ENCODE data around the gene FGF4.

DNA sequence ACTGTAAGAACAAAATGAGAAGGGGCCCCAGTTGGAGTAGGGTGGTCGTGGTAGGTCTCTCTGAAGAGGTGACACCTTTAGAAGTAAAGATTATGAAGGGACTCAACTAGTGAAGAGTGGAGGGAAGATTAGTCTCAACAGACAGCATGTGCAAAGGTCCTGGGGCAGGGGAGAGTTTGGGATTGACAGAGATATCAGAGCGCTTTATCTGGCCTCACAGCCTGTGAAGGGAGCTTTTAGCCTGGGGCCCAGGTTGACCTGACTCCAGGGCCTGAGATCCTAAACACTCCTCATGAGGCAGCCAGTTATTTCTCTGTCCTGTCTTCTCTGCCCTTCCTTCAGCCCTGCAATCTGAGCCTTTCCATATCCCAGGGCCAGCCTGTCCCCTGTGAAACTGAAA is 27.9 kb upstream of the FGF4 start:
- TF ChIP-seq, protein P1, sequence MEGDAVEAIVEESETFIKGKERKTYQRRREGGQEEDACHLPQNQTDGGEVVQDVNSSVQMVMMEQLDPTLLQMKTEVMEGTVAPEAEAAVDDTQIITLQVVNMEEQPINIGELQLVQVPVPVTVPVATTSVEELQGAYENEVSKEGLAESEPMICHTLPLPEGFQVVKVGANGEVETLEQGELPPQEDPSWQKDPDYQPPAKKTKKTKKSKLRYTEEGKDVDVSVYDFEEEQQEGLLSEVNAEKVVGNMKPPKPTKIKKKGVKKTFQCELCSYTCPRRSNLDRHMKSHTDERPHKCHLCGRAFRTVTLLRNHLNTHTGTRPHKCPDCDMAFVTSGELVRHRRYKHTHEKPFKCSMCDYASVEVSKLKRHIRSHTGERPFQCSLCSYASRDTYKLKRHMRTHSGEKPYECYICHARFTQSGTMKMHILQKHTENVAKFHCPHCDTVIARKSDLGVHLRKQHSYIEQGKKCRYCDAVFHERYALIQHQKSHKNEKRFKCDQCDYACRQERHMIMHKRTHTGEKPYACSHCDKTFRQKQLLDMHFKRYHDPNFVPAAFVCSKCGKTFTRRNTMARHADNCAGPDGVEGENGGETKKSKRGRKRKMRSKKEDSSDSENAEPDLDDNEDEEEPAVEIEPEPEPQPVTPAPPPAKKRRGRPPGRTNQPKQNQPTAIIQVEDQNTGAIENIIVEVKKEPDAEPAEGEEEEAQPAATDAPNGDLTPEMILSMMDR (IDR thresholded peaks at IDR 0.05) = no peak
- no peak for TF ChIP-seq POLR2A (IDR thresholded peaks at IDR 0.05)
